GM19043 (cell line): ENCODE results near the gene MAOB.
"Not testable (repeated sequence)": the region's sequence is repeated elsewhere in the genome, so short reads cannot be mapped to it uniquely, and the experiment has no call there.

Experiments used
- ATAC-seq: cut with Tn5 transposase; IDR thresholded peaks from one replicate; pipeline ENCODE4 v1.9.1; 2021; ENCODE audit warnings: low read depth; ENCODE audit not compliant: unreplicated experiment

The MAOB gene

GRCh38 chrX:43882294-43882681, at the start of gene MAOB:
Gene MAOB (minus strand): TSS chrX:43882450. CDS start chrX:43882299, 151 bp downstream.
- ATAC-seq: no peak

DNA sequence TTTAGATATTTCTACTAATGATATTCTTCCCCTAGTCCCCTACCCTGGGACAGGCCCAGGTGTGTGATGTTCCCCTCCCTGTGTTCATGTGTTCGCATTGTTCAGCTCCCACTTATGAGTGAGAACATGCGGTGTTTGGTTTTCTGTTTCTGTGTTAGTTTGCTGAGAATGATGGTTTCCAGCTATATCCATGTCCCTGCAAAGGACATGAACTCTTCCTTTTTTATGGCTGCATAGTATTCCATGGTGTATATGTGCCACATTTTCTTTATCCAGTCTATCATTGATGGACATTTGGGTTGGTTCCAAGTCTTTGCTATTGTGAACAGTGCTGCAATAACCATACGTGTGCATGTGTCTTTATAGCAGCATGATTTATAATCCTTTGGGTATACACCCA, 39.8 kb upstream of the MAOB start:
- ATAC-seq: not testable (repeated sequence)

- ATAC-seq: not testable (repeated sequence)
These were observed 28.5 kb upstream of the MAOB start for GRCh38 chrX:43910772-43911171.

- no peak for ATAC-seq
These were observed 27.8 kb upstream of the MAOB start for GRCh38 chrX:43910012-43910411.

DNA sequence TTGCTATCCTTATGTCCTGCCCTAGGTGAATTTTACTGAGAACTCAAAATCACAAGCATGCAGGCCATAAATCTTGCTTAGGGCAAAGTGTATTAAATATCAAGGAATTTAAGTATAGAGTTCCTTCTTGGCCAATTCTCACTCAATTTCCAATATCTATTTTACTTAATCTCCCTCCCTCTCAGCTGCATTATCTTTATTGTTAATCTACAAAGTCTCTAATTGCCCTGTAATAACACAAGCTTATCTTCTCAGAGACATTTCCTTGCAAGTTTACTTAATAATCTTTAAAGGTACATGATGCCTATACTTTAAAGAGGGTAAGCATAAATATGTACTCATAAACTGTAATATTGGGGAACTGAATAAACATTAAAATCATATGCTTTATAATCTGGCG, 26.9 kb upstream of the MAOB start:
- ATAC-seq: no peak

DNA sequence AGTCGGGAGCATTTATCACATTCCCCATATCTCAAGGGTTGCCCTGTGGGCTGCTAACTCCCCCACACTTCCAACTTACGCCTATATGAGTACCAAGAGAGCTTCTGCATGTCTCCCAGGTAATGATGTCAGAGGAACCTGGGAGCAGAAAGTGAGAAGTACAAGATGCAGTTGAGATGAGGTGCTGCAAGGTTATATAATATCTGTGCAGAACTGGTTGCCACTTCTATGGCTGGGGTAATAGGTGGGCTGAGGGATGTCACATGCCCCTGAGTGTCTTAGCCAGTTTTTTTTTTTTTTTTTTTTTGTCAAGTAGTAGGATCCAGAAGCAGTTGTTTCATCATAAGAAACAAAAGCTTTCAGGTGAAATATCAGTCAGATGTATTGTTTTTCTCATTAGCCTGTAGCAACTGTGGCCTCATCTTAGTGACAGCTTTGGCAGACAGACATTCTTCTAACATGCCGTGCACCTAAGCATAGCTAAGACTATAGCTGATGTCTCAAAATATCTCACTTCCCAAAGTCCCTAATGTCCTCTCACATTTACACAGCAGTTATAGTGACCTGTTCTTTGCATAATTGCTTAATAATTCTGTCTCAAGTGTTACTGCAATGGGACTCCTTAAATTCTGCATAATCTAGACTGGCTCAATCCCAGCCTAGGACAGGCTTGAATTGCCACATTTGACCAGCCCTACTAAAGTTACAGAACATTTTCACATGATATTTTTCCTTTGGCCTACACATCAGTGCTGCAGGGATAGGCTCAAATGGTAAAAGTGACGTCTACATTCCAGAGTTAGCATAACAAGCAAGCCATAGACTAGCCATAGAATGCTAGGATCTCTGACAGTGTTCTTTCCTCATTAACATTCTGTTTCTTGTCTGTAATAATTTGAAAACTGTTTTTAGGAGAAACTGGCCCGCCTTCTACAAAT, 17.9 kb upstream of the MAOB start:
- ATAC-seq: no peak

DNA sequence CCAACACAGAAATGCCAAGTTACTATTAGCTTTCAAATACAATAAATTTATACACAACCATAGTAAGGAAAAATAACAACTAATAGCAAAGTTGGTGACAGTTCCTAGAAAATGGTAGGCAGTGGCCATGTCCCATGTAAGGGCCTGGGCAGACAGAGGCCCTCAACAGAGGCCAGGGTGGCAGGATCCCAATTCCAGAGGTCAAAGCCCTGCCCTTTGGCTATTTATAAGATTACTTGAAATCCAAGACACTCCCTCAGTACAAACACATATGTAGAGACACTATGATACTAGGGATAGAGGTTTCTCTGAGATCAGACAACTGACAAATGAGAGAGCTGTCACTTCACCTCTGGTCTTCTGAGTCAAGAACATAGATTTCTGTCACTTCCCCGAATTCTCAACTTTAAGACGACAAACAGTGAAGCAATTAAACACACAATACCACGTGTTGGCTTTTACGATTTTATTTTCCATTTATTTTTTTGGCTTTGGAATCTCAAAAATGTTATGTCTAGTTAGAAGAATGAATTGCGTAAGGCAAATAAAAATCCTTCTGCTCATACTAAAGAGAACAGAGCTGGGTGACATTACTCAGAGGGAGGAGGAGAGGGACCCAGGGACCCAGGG, 16.3 kb upstream of the MAOB start:
- ATAC-seq: no peak

- ATAC-seq: no peak
These were observed 15.0 kb upstream of the MAOB start for GRCh38 chrX:43897290-43897689.

DNA sequence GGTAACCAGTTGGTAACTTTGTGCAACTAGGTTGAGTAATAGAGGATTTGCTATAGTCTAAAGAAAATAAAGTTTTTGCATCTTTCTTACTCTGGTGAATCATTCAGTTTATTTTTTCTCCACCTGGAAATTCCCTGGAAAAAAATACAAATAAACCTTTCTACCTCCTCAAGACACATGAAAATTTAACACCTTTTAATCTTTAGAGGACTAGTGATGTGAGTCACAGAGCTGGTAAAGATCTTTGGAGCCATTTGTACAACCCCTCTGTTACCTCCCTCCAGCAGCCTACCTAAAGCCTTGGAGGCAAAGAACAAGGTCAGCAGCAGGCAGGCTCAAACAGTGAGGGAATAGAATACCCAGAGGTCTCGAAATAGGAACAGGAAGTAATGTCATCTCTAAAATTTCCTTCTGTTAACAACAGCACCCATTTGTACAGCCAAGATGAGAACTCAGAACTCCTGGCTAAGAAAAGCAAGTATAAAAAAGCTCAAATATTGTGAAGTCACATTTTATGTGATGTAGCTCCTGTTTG, 10.2 kb upstream of the MAOB start:
- ATAC-seq: no peak

DNA sequence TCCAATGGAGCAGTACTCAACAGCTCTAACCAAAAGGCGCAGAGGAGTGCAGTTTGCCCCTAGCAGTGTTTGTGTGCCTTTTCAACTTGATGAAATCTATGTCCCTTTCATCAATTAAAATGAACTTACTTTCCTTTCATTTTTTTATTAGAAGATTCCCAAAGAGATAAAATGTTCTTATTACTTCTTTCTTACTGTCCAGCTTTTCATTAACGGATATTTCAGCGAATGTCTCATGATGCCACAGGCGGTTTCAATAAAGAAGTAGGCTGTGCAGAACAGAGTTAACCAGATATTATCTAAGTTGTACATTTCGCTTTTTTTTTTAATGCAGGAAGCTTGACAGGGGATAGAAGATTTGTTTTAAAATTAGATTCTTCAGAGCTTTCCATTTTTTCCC, 3.4 kb upstream of the MAOB start:
- no peak for ATAC-seq

- ATAC-seq: no peak
These were observed 598 bp downstream of the MAOB start for GRCh38 chrX:43881410-43882293.

GRCh38 chrX:43880425-43880824, 1.8 kb downstream of the MAOB start:
- ATAC-seq: no peak

- no peak for ATAC-seq
These were observed 3.2 kb downstream of the MAOB start for GRCh38 chrX:43878906-43879526.

GRCh38 chrX:43876680-43877079, 5.6 kb downstream of the MAOB start:
- ATAC-seq: no peak

- no peak for ATAC-seq
These were observed 11.4 kb downstream of the MAOB start for GRCh38 chrX:43870758-43871419.

GRCh38 chrX:43870011-43870410, 12.2 kb downstream of the MAOB start:
- ATAC-seq: no peak

GRCh38 chrX:43868791-43869190, 13.5 kb downstream of the MAOB start:
- no peak for ATAC-seq

- ATAC-seq: no peak
These were observed 15.8 kb downstream of the MAOB start for GRCh38 chrX:43866423-43866822.

- ATAC-seq: no peak
These were observed 16.5 kb downstream of the MAOB start for GRCh38 chrX:43865791-43866190.

DNA sequence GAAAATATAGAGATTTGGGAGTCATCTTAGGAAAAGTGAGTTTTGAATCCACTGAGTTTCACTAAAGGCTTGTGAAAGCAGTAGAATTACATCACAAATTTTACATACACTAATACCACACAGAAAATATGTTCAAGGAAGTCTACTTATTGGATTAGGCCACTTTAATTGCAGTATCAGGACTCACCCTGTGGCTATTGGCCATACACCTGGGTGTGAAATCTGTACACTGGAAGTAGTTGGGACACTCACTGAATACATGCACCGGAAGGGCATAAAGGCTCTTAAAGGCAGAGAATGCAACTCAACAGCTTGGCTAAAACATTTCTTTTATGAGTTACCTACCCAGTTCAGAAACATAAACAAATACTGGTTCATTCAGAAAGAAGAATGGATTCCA, 19.8 kb downstream of the MAOB start:
- no peak for ATAC-seq
